ENCODE measurements around the gene FAM216A.
"Not testable (repeated sequence)": the region's sequence is repeated elsewhere in the genome, so short reads cannot be mapped to it uniquely, and the experiment has no call there.

FAM216A gene

GRCh38 chr12:110465024-110465423 is 3.6 kb upstream of the FAM216A start:
- TF ChIP-seq, protein P1, sequence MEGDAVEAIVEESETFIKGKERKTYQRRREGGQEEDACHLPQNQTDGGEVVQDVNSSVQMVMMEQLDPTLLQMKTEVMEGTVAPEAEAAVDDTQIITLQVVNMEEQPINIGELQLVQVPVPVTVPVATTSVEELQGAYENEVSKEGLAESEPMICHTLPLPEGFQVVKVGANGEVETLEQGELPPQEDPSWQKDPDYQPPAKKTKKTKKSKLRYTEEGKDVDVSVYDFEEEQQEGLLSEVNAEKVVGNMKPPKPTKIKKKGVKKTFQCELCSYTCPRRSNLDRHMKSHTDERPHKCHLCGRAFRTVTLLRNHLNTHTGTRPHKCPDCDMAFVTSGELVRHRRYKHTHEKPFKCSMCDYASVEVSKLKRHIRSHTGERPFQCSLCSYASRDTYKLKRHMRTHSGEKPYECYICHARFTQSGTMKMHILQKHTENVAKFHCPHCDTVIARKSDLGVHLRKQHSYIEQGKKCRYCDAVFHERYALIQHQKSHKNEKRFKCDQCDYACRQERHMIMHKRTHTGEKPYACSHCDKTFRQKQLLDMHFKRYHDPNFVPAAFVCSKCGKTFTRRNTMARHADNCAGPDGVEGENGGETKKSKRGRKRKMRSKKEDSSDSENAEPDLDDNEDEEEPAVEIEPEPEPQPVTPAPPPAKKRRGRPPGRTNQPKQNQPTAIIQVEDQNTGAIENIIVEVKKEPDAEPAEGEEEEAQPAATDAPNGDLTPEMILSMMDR (IDR thresholded peaks at IDR 0.05; ENCODE audit: borderline replicate concordance, insufficient read depth, low read depth, low read length), result no peak
- H3K4me3 ChIP-seq (ENCODE audit: low read depth, low read length), result no peak overlapping the region

DNA sequence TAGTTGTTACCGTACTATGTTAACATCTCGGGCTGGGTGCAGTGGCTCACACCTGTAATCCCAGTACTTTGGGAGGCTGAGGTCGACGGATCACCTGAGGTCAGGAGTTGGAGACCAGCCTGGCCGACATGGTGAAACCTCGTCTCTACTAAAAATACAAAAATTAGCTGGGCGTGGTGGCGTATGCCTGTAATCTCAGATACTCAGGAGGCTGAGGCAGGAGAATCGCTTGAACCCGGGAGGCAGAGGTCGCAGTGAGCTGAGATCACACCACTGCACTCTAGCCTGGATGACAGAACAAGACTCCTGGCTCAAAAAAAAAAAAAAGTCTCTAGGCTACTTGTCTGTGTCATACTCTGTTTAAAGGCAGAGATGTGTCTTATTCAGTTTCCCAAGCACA is 2.9 kb upstream of the FAM216A start:
- not testable (repeated sequence) for H3K4me3 ChIP-seq (ENCODE audit: low read depth, low read length)

DNA sequence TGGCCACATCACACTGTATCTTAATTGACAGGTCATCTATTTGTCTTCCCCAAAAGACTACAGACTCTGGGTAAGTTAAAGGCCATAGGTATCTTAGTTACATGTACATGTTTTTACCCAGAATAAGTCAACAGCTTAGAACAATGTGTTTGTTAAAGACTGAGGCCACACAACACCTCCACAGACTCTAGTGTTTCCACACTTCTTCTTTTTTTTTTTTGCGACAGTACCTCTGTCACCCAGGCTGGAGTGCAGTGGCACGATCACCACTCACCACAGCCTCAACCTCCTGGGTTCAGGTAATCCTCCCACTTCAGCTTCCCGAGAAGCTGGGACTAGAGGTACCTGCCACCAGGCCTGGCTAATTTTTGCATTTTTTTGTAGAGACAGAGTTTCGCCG is 1.9 kb upstream of the FAM216A start:
- TF ChIP-seq, protein P1 (IDR thresholded peaks at IDR 0.05; ENCODE audit: borderline replicate concordance, insufficient read depth, low read depth, low read length), result no peak

GRCh38 chr12:110467847-110468213 is 815 bp upstream of the FAM216A start:
- peak overlapping the region; percentile 82 for H3K4me3 ChIP-seq (ENCODE audit: low read depth, low read length)
- TF ChIP-seq, protein P1 (IDR thresholded peaks at IDR 0.05; ENCODE audit: borderline replicate concordance, insufficient read depth, low read depth, low read length), result no peak

More for the DNA sequence above, 1.9 kb upstream of the FAM216A start:
- H3K4me3 ChIP-seq (ENCODE audit: low read depth, low read length), result peak overlapping the region; percentile 8

DNA sequence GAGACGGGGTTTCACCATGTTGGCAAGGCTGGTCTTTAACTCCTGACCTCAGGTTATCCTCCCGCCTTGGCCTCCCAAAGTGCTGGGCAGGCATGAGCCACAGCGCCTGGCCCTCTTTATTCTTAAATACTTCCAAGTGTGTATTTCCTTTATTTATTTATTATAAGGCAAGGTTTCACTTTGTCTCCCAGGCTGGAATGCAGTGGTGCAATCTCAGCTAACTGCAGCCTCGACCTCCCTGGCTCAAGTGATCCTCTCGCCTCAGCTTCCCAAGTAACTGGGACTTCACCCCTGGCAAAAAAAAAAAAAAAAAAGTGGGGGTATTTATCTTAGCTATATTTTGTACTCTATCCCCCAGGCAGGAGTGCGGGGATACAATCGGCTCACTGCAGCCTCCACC is 6.8 kb downstream of the FAM216A start:
- TF ChIP-seq, protein P1 (IDR thresholded peaks at IDR 0.05; ENCODE audit: borderline replicate concordance, insufficient read depth, low read depth, low read length), result no peak
- no peak overlapping the region for H3K4me3 ChIP-seq (ENCODE audit: low read depth, low read length)

- TF ChIP-seq, protein P1 (IDR thresholded peaks at IDR 0.05; ENCODE audit: borderline replicate concordance, insufficient read depth, low read depth, low read length), result no peak
- no peak overlapping the region for H3K4me3 ChIP-seq (ENCODE audit: low read depth, low read length)
Observed at GRCh38 chr12:110498984-110499706, 30.5 kb downstream of the FAM216A start.

DNA sequence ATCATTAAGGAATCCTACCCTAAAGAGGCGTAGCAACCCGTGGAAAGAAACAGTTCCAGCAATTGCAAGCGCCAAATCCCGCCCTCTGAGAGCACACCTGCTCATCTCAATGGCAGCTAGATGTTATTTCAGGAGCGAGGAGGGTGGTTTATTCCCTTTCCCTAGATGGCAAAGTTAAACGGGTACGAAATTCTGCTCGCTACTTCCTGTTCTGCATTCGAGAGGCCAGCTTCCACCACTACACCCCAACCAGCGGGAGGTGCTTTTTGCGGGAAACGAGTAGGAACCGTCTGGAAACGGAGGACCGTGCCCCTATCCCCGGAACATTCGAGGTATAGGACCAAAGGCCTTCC is 32.7 kb downstream of the FAM216A start:
- H3K4me3 ChIP-seq (ENCODE audit: low read depth, low read length), result peak overlapping the region; percentile 97
- TF ChIP-seq, protein P1 (IDR thresholded peaks at IDR 0.05; ENCODE audit: borderline replicate concordance, insufficient read depth, low read depth, low read length), result no peak

Measured in GM12875 (cell line).